K562 (cell line): ENCODE data around the gene PBXIP1. TPM values are rescaled to one million over a fixed set of nuclear protein-coding genes. Genes with fewer than 3 reads are reported as not detected.

ENCODE experiments used
- ATAC-seq: fragments of 200-7000 bp; cut with Tn5 transposase; 3 replicates; pipeline ENCODE4 v1.9.1; 2020; ENCODE audit warnings: moderate library complexity
- BruUV-seq: library from RNA; stranded (reverse); fragments of 400-500 nt; replicated peaks from 2 replicates; lab custom pipeline; 2021; lab: Mats Ljungman, UMichigan
- CTCF ChIA-PET: fragments of 300-600 bp; formaldehyde crosslinking; extraction: SDS; loops from one replicate; lab custom pipeline; 2021; ENCODE audit warnings: low intra/inter-chr PET ratio; lab: Yijun Ruan, JAX
- POLR2A ChIA-PET: fragments of 300-600, 350-650 bp; sonication (Branson Sonifier 250); formaldehyde crosslinking; extraction: SDS; loops from one replicate; lab custom pipeline; 2021; ENCODE audit warnings: antibody characterized with exemption, inconsistent platforms; lab: Yijun Ruan, JAX
- DNase-seq, 4 experiments: peaks; one replicate each; pipeline versions ENCODE4 v3.0.0 to v3.0.0-alpha.2; 2011 to 2018; ENCODE audit warnings: low spot score in 3 of 4, mixed read lengths in 3 of 4; ENCODE audit errors: extremely low read depth in 1 of 4
- FAIRE-seq: peaks from 2 replicates; lab custom pipeline; 2011; peaks lifted over from hg19 to GRCh38; lab: Jason Lieb, UNC
- H2AFZ ChIP-seq: 2 replicates; pipeline ENCODE4 v1.6.0; 2011; ENCODE audit warnings: low read depth, low read length, control low read depth, inconsistent platforms
- H3K27ac ChIP-seq: fragments of 200-600 bp; 3 replicates; pipeline ENCODE4 v1.8.0; 2011; ENCODE audit warnings: low read depth, mild to moderate bottlenecking, control low read depth, inconsistent platforms, low read length, moderate library complexity, mixed read lengths; ENCODE audit errors: extremely low read depth
- H3K27me3 ChIP-seq, 2 experiments: fragments of 300-600 bp in 1 of 2; 2 replicates in 1 of 2; 3 replicates in 1 of 2; pipeline versions ENCODE4 v1.6.0 to v1.8.0; 2011; ENCODE audit warnings: inconsistent platforms in 2 of 2, low read length in 2 of 2, mild to moderate bottlenecking in 1 of 2, mixed read lengths in 1 of 2, moderate library complexity in 1 of 2; ENCODE audit not compliant: control insufficient read depth in 2 of 2, insufficient read depth in 2 of 2
- H3K36me3 ChIP-seq: fragments of 300-600 bp; 3 replicates; pipeline ENCODE4 v1.8.0; 2011; ENCODE audit warnings: mild to moderate bottlenecking, low read length, inconsistent platforms; ENCODE audit not compliant: control insufficient read depth, insufficient read depth
- H3K4me1 ChIP-seq, 2 experiments: fragments of 200-600 bp in 1 of 2; replicated peaks in 1 of 2; 2 replicates in 1 of 2; 3 replicates in 1 of 2; pipeline versions ENCODE4 v1.5.1 to v1.8.0; 2011; ENCODE audit warnings: inconsistent platforms in 2 of 2, low read length in 2 of 2, mild to moderate bottlenecking in 1 of 2, mixed read lengths in 1 of 2, moderate library complexity in 1 of 2; ENCODE audit not compliant: control insufficient read depth in 2 of 2, insufficient read depth in 2 of 2
- H3K4me2 ChIP-seq: 2 replicates; pipeline ENCODE4 v1.6.1; 2011; ENCODE audit warnings: low read length, control low read depth, inconsistent platforms, mixed read lengths; ENCODE audit not compliant: insufficient read depth
- H3K4me3 ChIP-seq: fragments of 200-600 bp; sonication (generic), shearing (Covaris generic); 2 replicates; pipeline ENCODE4 v1.5.1; 2016; ENCODE audit warnings: control low read depth, inconsistent platforms
- H3K79me2 ChIP-seq: fragments of 200-600 bp; 3 replicates; pipeline ENCODE4 v1.8.0; 2011; ENCODE audit warnings: low read length, inconsistent platforms; ENCODE audit not compliant: control insufficient read depth, insufficient read depth
- H3K9ac ChIP-seq, 2 experiments: 2 replicates each; pipeline versions ENCODE4 v1.6.0 to v1.6.1; 2011; ENCODE audit warnings: low read depth in 2 of 2, low read length in 2 of 2, control low read depth in 1 of 2, inconsistent platforms in 1 of 2, mild to moderate bottlenecking in 1 of 2, mixed read lengths in 1 of 2; ENCODE audit not compliant: insufficient read depth in 1 of 2
- H3K9me1 ChIP-seq: one replicate; pipeline ENCODE4 v1.6.0; 2011; ENCODE audit warnings: inconsistent platforms, mild to moderate bottlenecking, low read length, moderate library complexity; ENCODE audit not compliant: control insufficient read depth, insufficient read depth
- H3K9me3 ChIP-seq: replicated peaks from 2 replicates; pipeline ENCODE4 v1.5.1; 2011; ENCODE audit warnings: low read depth, low read length, inconsistent platforms; ENCODE audit not compliant: control insufficient read depth, insufficient read depth
- H4K20me1 ChIP-seq: replicated peaks from 2 replicates; pipeline ENCODE4 v1.6.1; 2011; ENCODE audit warnings: low read length, inconsistent platforms, mixed read lengths; ENCODE audit not compliant: control insufficient read depth, insufficient read depth
- E2F5 ChIP-seq: sonication (generic); formaldehyde crosslinking; IDR thresholded peaks from 2 replicates; pipeline ENCODE4 v1.8.0; 2022; ENCODE audit warnings: mild to moderate bottlenecking, missing genetic modification reagents
- GTF3C2 ChIP-seq: IDR thresholded peaks from 3 replicates; pipeline ENCODE4 v1.6.1; 2011; ENCODE audit warnings: borderline replicate concordance, mild to moderate bottlenecking, moderate library complexity; ENCODE audit not compliant: insufficient read length; ENCODE audit errors: extremely low read depth
- HDGF ChIP-seq: fragments of 450-650 bp; IDR thresholded peaks from 2 replicates; pipeline ENCODE4 v1.6.1; 2016
- IFI16 ChIP-seq: fragments of 250-450 bp; sonication (Bioruptor Pico); IDR thresholded peaks from 2 replicates; pipeline ENCODE4 v2.1.2; 2022; ENCODE audit warnings: mild to moderate bottlenecking, inconsistent platforms
- MTF1 ChIP-seq: fragments of 250-450 bp; sonication (Bioruptor Pico); IDR thresholded peaks from 2 replicates; pipeline ENCODE4 v1.9.0; 2021; ENCODE audit warnings: moderate library complexity, mild to moderate bottlenecking, inconsistent platforms, borderline replicate concordance
- NCOA6 ChIP-seq: fragments of 450-650 bp; IDR thresholded peaks from 2 replicates; pipeline ENCODE4 v1.6.1; 2017; ENCODE audit warnings: mild to moderate bottlenecking
- POLR2G ChIP-seq: fragments of 200-400 bp; formaldehyde crosslinking; IDR thresholded peaks from 2 replicates; pipeline ENCODE4 v1.6.1; 2017; ENCODE audit warnings: low read depth, mild to moderate bottlenecking, antibody characterized with exemption, low read length, moderate library complexity
- SAFB ChIP-seq: fragments of 200-400 bp; formaldehyde crosslinking; IDR thresholded peaks from 2 replicates; pipeline ENCODE4 v1.6.1; 2017; ENCODE audit warnings: low read depth, low read length, borderline replicate concordance
- SFPQ ChIP-seq: fragments of 200-400 bp; formaldehyde crosslinking; IDR thresholded peaks from 2 replicates; pipeline ENCODE4 v1.6.1; 2017; ENCODE audit warnings: mild to moderate bottlenecking, low read depth, low read length, moderate library complexity
- SRSF1 ChIP-seq: fragments of 200-400 bp; formaldehyde crosslinking; IDR thresholded peaks from 2 replicates; pipeline ENCODE4 v1.6.1; 2017; ENCODE audit warnings: mild to moderate bottlenecking, low read depth, low read length, moderate library complexity
- ZC3H11A ChIP-seq: IDR thresholded peaks from 2 replicates; pipeline ENCODE4 v1.6.1; 2012; ENCODE audit warnings: low read depth, low read length, improper control_type of control experiment
- ZNF217 ChIP-seq: sonication (generic); formaldehyde crosslinking; IDR thresholded peaks from 2 replicates; pipeline ENCODE4 v1.8.0; 2022; ENCODE audit warnings: mild to moderate bottlenecking, missing genetic modification reagents
- ZNF512 ChIP-seq: IDR thresholded peaks from 2 replicates; pipeline ENCODE4 v1.6.1; 2016; ENCODE audit warnings: missing genetic modification characterization, missing compliant biosample characterization
- WGBS: fragments of 100-300 bp; shearing (Covaris generic); methylation state at CpG from one replicate; pipeline ENCODE4 v1.1.6; 2016; ENCODE audit warnings: low coverage, mixed read lengths; ENCODE audit not compliant: insufficient coverage; ENCODE audit errors: missing lambda C conversion rate; 5-methylcytosine and 5-hydroxymethylcytosine counted together
- in situ Hi-C: fragments of 300-500 bp; cut with MboI; formaldehyde crosslinking; loops from 4 replicates; pipeline ENCODE4 v1.15.0; 2018; ENCODE audit warnings: inconsistent platforms, mixed read lengths
- intact Hi-C: fragments of 100-400 bp; cut with micrococcal nuclease; formaldehyde crosslinking; loops from 2 replicates; pipeline ENCODE4 v1.14.2; 2022
- polyA plus RNA-seq, 8 experiments: library from polyadenylated mRNA; depleted of rRNA in 4 of 8; stranded (reverse) in 5 of 8; unstranded in 3 of 8; fragments of >200 nt; fragmentation: Nextera tagmentation in 2 of 8; fragmentation: Illumina TruSeq in 1 of 8; extraction: Ambion mirVana in 2 of 8; extraction: Trizol in 1 of 8; gene quantifications; 2 replicates each; pipeline versions ENCODE4 v1.2.1 to v1.2.3, GENCODE V29; 2011 to 2014; ENCODE audit warnings: inconsistent platforms in 1 of 8, missing spikeins in 1 of 8
- total RNA-seq, 7 experiments: library from RNA; depleted of rRNA in 6 of 7; stranded (reverse); fragments of >200 nt in 6 of 7; fragmentation: Illumina TruSeq in 2 of 7; extraction: Trizol in 2 of 7; gene quantifications; 2 replicates each; pipeline versions ENCODE4 v1.2.1 to v1.2.3, GENCODE V29; 2011 to 2021; ENCODE audit warnings: low replicate concordance in 1 of 7

Gene PBXIP1
- total and polyA plus RNA-seq, 9 of the 15 experiments (the other 6 are each of a cell fraction or from before 2014, with no cell fraction given) = 0.13 to 8.3 (median 5.8) TPM

DNA sequence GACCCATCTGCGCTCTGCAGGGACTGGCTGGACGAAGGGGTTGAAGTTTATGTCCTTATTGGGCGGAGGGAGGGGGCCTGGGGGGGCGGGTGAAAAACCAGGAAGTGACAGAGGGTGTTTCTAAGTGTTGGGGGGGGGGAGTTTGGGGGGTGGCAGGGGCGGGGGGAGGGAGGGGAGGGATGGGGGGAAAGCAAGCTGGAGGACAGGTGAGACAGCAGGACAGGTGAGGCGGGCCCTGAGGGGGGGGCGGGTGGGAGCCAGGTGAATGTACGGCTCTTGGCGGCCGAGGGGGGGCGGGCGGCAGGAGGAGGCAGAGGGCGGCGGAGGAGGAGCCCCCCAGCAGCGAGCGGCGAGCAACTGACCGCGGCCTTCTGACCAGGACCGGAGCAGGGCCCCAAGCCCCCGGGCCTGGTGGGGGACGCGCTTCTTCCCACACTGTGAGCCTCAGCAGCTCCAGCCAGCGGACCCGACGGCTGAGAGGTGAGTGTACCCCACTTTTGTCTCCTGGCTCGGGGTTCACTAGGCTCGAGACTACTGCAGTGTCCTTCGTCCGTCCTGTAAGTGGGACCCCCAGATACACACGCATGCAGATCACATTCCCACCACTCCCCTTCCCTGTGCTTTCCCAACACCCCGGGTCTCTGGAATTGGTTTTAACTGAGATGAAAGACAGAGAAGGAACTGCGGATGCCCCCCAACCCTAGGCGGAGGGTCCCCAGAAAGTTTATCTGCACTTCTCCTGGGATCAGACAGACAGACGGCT, 46.7 kb upstream of the PBXIP1 start, which contains the start of gene ZBTB7B:
ZBTB7B (plus strand) TSS at position 339 of the 763 bp plus-strand sequence. CDS start 11,859 bp downstream, outside the sequence.
- no peaks in the 10 kb centered on the region for H3K27me3 ChIP-seq
- intact Hi-C loops = loop anchor here (1.0 to 5.0 kb wide), 4 partner anchors 15 to 445 kb away; partner anchors contain the start of genes EFNA3 and UBE2Q1
- in situ Hi-C loops = no loop called here
- peaks cover 58% of the 10 kb centered on the region for H3K79me2 ChIP-seq
- H3K4me1 ChIP-seq = peaks cover 45 to 74% of the 10 kb centered on the region in 2 experiments
- no peaks in the 10 kb centered on the region for H3K9me1 ChIP-seq
- WGBS = 2% methylated on average over 13 of the region's 35 CpGs
- ATAC-seq (peak; percentile 0; the same call in 1 of the 3 replicates), FAIRE-seq (peak; percentile 32), DNase-seq (peak; percentile 48 to 79 (median 58))
- CTCF ChIA-PET = no interaction called here
- H2AFZ ChIP-seq = peak within 1 kb of the TSS; percentile 95
- no peaks in the 10 kb centered on the region for H3K9me3 ChIP-seq
- peak within 1 kb of the TSS; percentile 97 for H3K4me3 ChIP-seq
- H3K36me3 ChIP-seq = peaks cover 33% of the 10 kb centered on the region; the same call in 2 of the 3 replicates
- H3K27ac ChIP-seq = peak within 1 kb of the TSS; percentile 99
- H4K20me1 ChIP-seq = peaks cover 3% of the 10 kb centered on the region; the same call in 1 of the 2 replicates
- no TSS peak for BruUV-seq
- peak within 1 kb of the TSS; percentile 99 for H3K9ac ChIP-seq
- peak within 1 kb of the TSS; percentile 99 for H3K4me2 ChIP-seq
- POLR2A ChIA-PET = interaction anchor here (0.6 to 1.5 kb wide), 2 partner anchors 19 to 39 kb away, joined by 3 read pairs; no protein-coding TSS in a partner anchor
- TF ChIP-seq POLR2G (peak; percentile 52; the same call in 1 of the 2 replicates), NCOA6 (no peak), E2F5 (CRISPR knock-in tag) (no peak), SRSF1 (no peak), GTF3C2 (no peak), ZNF217 (no peak), SAFB (no peak), SFPQ (no peak), MTF1 (CRISPR knock-in tag) (no peak), IFI16 (CRISPR knock-in tag) (no peak), ZC3H11A (no peak), ZNF512 (tag) (no peak), HDGF (0 out of 2 replicates have a peak, but pooled peaks have one; percentile 22)
